ENCODE results near the gene MYO1G.

DNA sequence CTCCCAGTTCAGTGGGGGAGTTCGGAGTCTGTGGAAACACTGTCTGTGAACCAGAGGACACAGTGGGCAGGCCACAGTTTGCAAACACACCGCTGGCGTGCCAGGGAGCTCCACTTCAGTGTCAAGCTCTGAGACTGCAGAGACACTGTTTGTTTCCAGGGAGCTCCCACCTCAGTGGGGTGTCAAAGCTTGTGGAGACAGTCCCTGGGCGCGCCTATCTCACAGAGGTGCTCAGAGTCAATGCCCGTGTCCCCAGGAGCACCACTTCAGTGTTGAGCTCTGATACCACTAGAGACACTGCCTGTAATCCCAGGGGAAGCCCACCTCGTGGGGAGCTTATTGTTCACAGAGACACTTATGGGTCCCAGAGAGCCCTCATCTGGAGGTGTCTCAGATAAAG lies 4.3 kb downstream of the MYO1G start:
- TF ChIP-seq CTCF (conservative IDR thresholded peaks at IDR 0.05; ENCODE audit: low read length) (no peak), EZH2phosphoT487 (IDR thresholded peaks at IDR 0.05; ENCODE audit: borderline replicate concordance, low read depth, low read length) (no peak)

Data from OCI-LY7 (cell line).